NCI-H526 (cell line): Measurements from ENCODE around the gene CADM2.

Source experiments
- DNase-seq, 2 experiments: peaks; one replicate each; lab custom pipeline; 2025; lab: John Stamatoyannopoulos, UW

Gene CADM2

DNA sequence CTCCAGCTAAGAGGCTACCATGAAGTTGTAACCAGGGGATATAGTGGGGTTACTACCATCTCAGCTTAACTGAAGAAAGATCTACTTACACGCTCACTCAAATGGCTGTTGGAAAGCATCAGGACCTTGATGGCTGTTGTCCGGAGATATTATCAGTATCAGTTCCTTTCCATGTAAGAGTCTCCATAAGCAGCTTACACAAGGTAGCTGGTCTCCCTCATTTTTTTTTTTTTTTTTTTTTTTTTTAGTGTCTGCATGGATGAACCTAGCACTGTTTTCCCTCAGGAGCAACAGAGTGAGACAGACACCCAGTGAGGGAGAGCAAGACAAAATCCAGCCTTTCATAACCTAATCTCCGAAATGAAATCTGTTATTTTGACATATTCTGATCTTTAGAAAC lies 230.9 kb downstream of the CADM2 start:
- DNase-seq = no peak

DNA sequence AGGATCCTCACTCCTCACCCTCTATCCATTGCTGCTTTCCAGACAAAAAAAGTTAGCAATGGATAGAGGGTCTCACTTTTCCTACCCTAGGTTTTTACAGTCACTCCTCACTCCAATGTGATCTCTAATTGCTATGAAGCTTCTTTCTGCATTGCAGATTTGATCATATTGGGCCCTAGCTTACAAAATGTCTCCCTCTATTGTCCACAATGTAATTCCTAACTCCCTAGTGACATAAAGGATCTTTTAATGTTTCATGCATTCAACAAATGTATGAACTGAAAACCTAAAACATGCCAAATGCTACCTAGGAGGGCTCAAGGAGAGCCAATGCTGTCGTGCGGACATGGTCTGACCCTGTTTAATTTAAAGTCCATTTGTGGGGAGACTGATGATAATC lies 234.8 kb downstream of the CADM2 start:
- DNase-seq = no peak

GRCh38 chr3:85208650-85209049 lies 249.9 kb downstream of the CADM2 start:
- DNase-seq = no peak

DNA sequence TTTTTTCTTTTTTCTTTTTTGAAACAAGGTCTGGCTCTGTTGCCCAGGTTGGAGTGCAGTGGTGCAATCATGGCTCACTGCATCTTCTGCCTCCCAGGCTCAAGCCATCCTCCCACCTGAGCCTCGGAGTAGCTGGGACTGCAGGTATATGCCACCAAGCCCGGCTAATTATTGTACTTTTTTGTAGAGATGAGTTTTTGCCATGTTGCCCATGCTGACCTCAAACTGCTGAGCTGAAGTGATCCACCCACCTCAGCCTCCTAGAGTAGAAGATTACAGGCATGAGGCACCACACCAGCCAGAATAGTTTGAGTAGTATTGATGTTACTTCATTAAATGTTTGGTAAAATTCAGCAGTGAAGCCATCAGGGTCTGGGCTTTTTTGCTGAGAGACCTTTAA lies 251.8 kb downstream of the CADM2 start:
- no peak for DNase-seq

- no peak for DNase-seq
Measured at GRCh38 chr3:85228966-85229365, 270.2 kb downstream of the CADM2 start.

DNA sequence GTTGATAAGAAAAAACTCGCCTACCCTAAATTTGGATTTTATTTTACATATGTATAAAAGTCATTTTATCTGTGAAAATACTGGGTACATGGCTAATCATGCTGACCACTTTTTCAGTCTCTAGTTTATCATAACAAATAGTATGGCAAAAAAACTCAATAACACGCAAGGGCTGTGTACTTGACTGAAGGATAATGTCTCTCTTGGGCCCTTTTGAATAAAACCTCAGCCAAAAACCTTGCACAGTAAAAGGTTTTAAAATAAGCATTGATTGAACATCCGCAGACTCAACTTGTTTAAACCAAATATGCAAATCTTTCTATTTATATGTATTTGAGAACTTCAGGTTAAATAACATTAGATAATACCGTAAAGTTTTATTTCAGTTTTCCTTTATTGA lies 285.3 kb downstream of the CADM2 start:
- no peak for DNase-seq

DNA sequence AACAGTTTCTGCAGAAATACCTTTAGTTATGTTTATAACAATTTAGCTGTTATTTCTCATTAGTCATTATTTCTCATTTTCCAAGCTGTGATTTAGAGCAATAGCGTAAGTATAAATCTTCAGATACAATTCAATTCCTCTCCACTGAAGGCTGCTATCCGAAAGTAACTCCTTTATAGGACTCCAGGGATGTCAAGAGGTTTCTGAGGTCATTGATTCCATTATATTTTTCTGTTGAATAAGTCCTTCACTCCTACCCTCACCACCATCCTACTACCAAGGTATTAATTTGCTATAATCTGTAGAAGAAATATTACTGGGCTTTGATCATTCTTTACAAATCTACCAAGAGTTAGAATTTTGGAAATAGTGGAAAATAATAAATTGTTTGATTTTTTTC lies 285.7 kb downstream of the CADM2 start:
- DNase-seq = no peak

DNA sequence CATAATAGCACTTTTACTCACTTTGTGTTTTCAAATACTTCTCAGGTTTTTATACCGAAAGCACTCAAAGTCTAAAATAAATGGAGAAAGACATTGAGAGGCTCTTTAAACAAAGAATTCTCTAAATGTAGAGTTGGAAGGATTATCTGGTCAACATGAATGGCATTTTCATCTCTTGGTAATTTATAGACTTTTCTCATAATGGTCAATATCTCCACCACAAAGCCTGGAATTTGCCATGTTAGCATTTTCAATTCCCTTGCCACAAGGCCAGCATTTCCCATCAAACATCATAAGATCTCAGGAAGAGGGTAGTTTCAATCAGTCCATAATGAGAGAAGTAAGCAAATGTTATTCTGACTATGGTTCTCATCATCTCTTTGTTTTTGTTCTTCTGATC lies 293.0 kb downstream of the CADM2 start:
- no peak for DNase-seq

DNA sequence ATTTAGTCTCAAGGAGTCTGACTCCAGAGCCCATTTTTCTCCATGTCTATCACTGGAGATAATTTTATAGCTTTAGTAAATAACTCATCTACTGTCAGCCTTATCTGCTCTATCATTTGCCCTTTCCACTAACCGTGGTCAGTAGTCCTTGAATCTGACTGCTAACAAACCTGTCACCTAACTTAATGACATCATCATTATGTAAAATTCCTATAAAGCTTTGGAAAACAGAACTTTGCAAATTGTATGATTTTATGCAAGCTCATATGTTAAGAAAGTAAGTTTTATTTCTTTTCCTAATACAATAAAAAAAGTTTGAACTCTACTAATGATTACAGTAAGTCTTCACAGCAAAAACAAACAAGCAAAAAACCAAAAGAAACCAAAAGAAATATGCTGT lies 293.9 kb downstream of the CADM2 start:
- DNase-seq = no peak

DNA sequence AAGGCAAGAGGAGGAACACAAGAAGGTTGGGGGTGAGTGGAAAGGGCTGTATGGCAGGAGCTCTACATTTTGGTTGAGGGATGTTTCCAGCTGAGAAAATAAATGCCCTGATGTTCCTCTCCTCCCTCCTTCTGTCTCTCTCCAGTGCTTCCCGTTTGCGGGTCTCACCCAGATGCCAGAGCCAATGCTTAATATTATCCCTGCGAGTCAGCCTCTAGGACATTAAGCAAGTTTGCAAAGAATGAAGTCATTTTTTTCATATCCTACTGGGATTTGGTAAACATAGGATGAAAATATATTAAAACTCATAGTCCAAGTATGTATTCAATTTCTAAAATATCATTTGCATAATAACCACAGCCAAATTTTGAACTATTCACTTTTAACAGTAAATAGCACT lies 295.9 kb downstream of the CADM2 start:
- DNase-seq = no peak

DNA sequence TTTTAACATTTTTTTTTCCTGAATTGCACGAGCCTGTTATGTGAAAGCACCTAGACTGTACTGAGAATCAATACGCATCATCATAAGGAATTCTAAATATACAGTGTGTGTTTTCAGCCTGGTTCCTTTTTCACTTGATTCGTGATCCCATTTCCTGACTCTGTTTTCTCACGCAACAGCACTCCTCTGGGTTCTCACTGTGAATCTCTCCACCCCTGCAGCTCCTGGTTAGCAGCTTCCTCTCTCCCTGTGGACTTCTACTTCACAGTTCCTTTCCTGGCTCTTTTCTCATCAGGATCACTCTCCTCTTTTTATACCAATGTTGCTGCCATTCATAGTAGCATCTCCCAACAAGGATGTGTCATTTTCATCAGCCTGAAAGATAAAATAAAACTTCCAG lies 297.2 kb downstream of the CADM2 start:
- DNase-seq = no peak

- DNase-seq = no peak
Measured at GRCh38 chr3:85258326-85258725, 299.5 kb downstream of the CADM2 start.

GRCh38 chr3:85258819-85259218 lies 300.0 kb downstream of the CADM2 start:
- DNase-seq = no peak

GRCh38 chr3:85259748-85260147 lies 301.0 kb downstream of the CADM2 start:
- DNase-seq = no peak

GRCh38 chr3:85264381-85264780 lies 305.6 kb downstream of the CADM2 start:
- DNase-seq = no peak

DNA sequence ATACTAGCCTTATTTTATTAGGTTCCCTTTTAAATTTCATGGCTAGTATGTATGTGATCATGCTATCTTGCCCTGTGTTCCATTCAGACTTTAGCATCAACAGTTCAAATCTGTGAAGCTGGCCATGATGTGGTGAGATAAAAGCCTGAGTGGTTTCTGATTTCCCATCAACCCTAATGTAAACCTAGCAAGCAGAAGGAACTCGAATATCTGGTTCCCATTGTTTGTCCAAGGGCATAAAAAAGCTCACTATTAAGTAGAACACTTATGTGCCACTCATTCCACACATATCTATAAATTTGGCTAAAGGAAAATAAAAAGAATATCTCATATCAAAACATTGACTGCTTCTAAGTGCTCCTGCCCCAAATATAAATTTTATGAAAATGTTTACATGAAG lies 311.7 kb downstream of the CADM2 start:
- no peak for DNase-seq

DNA sequence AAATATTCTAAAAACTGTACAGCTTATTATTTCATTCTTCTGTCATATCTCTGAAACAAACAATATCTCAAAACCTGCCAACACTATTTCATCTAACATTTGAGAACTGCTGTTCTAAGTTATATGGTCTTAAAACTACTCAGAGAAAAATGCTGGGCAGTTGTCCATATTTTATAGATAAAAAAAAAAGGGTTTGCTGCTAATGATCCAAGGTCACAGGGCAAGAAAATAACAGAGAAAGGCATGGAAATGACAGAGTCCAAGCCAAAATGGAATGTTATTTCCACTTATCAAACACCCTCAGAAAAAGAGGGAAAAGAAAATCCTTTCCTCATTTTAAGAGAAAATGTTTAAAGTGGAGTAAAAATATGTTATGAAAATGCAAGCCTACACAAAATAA lies 313.1 kb downstream of the CADM2 start:
- DNase-seq = no peak

DNA sequence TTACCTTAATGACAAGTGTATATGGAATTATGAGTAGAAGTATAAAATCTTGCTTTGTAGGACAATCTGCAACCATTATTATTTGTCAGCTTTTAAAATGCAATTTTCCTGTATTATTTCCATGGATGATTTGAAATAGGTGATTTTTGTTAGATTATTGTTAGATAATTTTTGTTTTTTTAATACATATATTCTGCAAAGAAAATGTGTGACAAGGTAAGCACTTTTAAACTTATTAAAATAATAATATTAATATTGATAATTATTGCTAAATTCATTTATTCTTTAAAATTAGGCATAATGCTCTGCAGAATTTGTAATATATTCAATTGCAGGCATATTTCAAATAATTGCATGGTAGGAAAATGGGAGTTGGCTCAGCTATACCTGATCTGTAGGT lies 329.5 kb downstream of the CADM2 start:
- no peak for DNase-seq

- no peak for DNase-seq
Measured at GRCh38 chr3:85297291-85297690, 338.5 kb downstream of the CADM2 start.

DNA sequence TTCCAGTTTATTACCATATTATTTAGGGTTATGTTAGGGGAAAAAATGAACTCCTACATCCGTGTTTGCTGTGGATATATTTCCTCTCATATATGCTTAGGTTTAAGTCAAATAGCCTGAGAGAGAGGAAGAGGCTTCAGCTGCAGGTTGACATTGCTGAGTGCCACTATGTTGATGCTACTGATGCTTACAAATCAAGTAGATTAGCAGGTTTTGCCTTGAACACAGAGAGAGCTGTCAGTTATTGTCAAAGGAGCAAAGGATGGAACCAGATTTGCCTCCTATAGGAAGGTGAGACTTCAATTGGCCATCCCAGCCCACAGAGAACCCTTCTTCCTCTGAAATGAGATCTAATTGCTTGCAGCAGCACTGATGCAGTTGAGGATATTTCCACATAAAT lies 339.2 kb downstream of the CADM2 start:
- no peak for DNase-seq

DNA sequence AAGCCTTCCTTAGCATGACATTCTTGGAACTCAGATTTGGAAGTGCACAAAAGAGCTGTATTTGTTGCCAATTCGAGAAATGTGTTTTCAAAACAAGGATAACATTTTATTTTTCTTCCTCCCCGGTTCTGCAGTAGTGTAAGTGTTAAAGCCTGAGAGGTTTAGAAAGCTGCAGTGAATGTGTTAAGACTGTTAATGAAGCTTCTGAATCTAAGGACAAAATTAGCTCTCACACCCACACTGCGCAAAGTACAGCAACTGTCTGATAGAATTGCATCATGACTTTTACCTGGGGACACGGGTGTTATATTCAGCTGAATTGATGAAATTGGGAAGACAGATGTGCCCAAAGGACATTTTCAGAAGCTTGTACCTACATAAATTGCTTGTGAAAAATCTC lies 344.4 kb downstream of the CADM2 start:
- DNase-seq = no peak

DNA sequence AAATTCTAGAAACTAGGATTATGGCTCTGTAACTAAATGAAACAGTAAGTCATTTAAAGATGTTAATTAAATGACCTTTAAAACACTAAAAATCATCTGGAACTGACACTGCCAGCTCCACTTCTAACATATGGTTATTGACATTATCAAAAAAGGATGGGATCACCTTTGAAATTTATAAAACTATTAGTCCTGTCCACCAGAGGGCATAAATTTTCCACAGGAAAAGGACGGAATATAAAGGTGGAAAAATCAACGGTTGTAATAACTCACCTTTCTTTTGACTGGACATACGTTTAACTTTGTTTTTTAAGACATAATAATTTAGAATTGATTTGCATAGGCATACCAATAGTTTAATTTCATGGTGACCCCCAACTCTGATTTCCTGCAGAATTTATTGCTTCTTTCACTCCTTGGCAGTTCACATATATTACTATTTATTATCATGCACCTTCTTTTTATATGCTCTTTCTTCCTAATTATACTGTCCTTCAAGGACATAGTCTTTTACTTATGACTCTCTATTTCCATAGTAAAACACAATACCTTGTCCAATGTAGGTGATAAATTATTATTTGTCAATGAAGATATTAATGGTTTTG lies 345.7 kb downstream of the CADM2 start:
- DNase-seq = peak in 1 of 2 experiments; percentile 14

GRCh38 chr3:85312331-85312730 lies 353.5 kb downstream of the CADM2 start:
- no peak for DNase-seq

DNA sequence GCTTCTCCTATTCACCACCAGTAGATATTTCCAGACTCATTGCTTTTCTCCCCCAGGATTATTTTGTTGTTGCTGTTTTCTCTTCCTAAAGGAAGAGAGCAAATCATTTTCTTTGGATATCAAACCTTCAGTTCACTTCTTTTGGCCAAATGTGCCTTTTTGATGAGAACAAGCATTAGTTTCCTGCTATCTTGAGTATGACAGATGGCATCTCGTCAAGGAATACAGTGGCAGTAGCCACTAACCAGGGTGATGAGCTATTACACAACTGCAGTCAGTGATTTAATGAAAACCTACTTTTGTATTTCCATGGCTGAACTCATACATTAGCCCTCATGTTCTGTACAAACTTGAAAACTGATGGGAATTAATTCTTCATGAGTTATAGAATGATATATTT lies 354.6 kb downstream of the CADM2 start:
- no peak for DNase-seq

DNA sequence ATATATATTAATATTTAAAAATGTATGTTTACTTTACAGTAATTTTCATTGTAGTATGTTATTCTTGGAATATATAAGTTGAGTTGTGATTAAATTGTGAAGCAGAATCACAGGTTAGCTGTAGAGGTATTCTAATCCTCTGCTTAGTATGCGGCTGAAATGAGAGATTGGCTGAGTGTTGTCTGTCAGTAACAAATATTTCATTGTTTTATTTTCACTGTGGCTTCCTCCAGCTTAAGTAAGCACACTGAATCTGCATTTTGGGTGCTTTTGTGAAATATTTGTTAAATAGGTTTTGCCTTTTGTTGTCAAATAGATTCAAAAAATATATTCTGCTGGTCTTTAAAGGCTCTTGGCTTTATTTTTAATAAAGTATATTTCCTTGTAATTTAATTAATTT lies 357.5 kb downstream of the CADM2 start:
- DNase-seq = no peak
